NCI-H345 (cell line): ENCODE results near the gene BAIAP2L1.

Source experiments
- DNase-seq: peaks from one replicate; lab custom pipeline; 2025; lab: John Stamatoyannopoulos, UW

BAIAP2L1 gene

GRCh38 chr7:98358706-98359105 lies 42.2 kb downstream of the BAIAP2L1 start:
- no peak for DNase-seq

GRCh38 chr7:98357751-98358161 lies 43.1 kb downstream of the BAIAP2L1 start:
- DNase-seq: no peak

GRCh38 chr7:98355250-98355538 lies 45.7 kb downstream of the BAIAP2L1 start:
- no peak for DNase-seq

GRCh38 chr7:98354511-98355249 lies 46.2 kb downstream of the BAIAP2L1 start:
- DNase-seq: no peak

- DNase-seq: no peak
These were observed 46.8 kb downstream of the BAIAP2L1 start for GRCh38 chr7:98354052-98354451.

GRCh38 chr7:98352621-98353020 lies 48.3 kb downstream of the BAIAP2L1 start:
- no peak for DNase-seq

GRCh38 chr7:98351136-98351535 lies 49.8 kb downstream of the BAIAP2L1 start:
- DNase-seq: no peak

- DNase-seq: no peak
These were observed 52.0 kb downstream of the BAIAP2L1 start for GRCh38 chr7:98348726-98349474.

- DNase-seq: no peak
These were observed 54.3 kb downstream of the BAIAP2L1 start for GRCh38 chr7:98346515-98347069.

GRCh38 chr7:98341106-98341505 lies 59.8 kb downstream of the BAIAP2L1 start:
- DNase-seq: no peak

- no peak for DNase-seq
These were observed 61.8 kb downstream of the BAIAP2L1 start for GRCh38 chr7:98339043-98339442.

- DNase-seq: no peak
These were observed 62.4 kb downstream of the BAIAP2L1 start for GRCh38 chr7:98338441-98338840.

- no peak for DNase-seq
These were observed 65.4 kb downstream of the BAIAP2L1 start for GRCh38 chr7:98335411-98335977.

- no peak for DNase-seq
These were observed 66.8 kb downstream of the BAIAP2L1 start for GRCh38 chr7:98334081-98334480.

- DNase-seq: no peak
These were observed 69.9 kb downstream of the BAIAP2L1 start for GRCh38 chr7:98330926-98331529.

- DNase-seq: no peak
These were observed 71.0 kb downstream of the BAIAP2L1 start for GRCh38 chr7:98329791-98330373.

GRCh38 chr7:98329100-98329790 lies 71.6 kb downstream of the BAIAP2L1 start:
- DNase-seq: no peak

- no peak for DNase-seq
These were observed 76.1 kb downstream of the BAIAP2L1 start for GRCh38 chr7:98324782-98325181.

- DNase-seq: no peak
These were observed 77.1 kb downstream of the BAIAP2L1 start for GRCh38 chr7:98323597-98324322.

- no peak for DNase-seq
These were observed 78.3 kb downstream of the BAIAP2L1 start for GRCh38 chr7:98322331-98323270.
